Right lung (tissue), 5 donors: ENCODE measurements around the gene HS3ST4. TPM values are rescaled to one million over a fixed set of nuclear protein-coding genes. Genes with fewer than 3 reads are reported as not detected.
"Not testable (repeated sequence)": the region's sequence is repeated elsewhere in the genome, so short reads cannot be mapped to it uniquely, and the experiment has no call there.

Experiments used
- DNase-seq, 2 donors: peaks; one replicate each; pipeline ENCODE4 v3.0.0-alpha.2; 2013
- polyA plus RNA-seq, 5 donors: library from polyadenylated mRNA; unstranded; fragments of 120-200 nt; gene quantifications; one replicate each; pipeline versions ENCODE4 v1.2.1 to v1.2.3, GENCODE V29; 2013; ENCODE audit warnings: inconsistent platforms in 1 of 5, low replicate concordance in 1 of 5; ENCODE audit not compliant: insufficient read length in 5 of 5, insufficient read depth in 1 of 5

Gene HS3ST4
- polyA plus RNA-seq, 5 donors, result 0.06 TPM; not detected in 3

DNA sequence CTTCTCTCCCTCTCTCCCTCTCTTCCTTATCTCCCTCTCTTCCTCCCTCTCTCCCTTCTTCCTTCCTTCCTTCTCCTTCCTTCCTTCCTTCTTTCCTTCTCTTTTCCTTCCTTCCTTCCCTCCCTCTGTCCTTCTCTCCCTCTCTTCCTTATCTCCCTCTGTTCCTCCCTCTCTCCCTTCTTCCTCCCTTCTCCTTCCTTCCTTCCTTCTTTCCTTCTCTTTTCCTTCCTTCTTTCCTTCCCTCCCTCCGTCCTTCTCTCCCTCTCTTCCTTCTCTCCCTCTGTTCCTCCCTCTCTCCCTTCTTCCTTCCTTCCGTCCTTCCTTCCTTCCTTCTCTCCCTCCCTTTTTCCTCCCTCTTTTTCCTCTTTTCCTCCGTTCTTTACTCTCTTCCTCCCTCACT is 38.6 kb downstream of the HS3ST4 start:
- DNase-seq, result no peak

DNA sequence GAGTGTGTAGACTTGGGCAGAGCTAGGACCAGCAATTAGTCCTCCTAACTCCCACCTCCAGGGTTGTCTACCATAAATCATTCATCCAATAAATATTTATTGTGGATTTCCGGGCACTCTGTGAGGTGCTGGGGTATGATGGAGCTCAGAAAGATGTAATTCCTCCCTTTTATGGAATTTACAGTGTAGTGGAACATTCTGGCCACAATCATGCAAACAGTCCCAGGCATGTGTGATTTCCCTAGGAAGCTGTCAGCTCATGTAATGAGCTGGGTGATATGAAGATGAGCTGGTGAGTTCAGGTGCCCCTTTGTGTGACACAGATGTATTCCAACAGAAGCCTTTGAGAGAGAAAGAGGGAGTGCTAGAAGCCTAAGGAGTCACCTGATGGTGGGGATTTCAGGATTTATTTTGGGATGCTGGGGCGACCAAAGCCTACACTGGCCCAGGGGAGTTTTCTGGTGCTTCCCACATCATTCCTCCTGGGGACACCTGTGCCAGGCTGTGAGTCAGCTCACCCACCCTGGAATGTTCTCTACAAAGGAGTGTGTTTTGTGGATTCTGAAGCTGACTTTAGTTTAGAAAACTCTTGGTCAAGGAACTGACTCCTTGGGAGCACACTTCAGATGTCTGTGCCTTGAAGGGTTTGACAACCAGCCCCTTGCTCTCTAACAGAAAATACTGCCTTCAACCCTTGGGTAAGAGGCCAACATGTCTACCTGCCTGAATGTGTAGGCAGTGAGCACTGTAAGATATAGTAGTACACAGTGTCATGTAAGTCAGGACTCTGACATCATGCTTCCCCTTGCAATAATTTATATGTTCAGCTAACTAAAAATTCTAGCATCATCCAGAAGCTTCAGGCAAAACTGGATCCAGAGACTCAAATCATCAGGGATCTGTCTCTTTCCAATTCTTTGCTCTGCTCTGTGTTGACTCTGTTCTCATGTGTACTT is 42.9 kb downstream of the HS3ST4 start:
- no peak for DNase-seq

- DNase-seq, result no peak
Observed at GRCh38 chr16:25735645-25736044, 43.9 kb downstream of the HS3ST4 start.

GRCh38 chr16:25747160-25747758 is 55.5 kb downstream of the HS3ST4 start:
- DNase-seq, result peak in 1 of 2 donors; percentile 1

DNA sequence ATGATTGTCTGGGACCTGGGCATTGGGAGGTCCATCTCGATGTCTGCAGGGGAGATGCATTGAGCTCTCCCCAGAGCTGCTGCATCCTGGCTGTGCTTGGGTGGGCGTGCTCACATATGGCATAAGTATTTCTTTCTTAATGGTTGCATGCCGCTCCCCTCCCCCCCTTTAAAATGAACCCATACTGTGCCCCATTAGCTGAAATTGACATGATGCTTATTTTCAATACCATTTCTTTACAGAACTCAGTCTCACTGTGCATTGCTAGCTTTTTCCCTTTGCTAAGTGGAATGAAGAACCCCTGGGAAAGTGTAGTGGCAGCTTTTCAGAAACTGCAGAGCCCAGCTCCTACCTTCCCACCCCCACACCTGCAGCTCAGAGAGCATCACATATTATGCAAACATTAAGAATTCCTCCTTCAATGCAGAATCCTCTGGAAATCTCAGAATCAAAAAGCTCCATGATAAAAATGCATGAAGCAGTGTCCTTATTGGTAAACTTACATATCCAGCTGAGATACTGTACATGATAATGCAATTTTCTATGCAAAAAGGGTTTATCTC is 56.4 kb downstream of the HS3ST4 start:
- DNase-seq, result no peak

DNA sequence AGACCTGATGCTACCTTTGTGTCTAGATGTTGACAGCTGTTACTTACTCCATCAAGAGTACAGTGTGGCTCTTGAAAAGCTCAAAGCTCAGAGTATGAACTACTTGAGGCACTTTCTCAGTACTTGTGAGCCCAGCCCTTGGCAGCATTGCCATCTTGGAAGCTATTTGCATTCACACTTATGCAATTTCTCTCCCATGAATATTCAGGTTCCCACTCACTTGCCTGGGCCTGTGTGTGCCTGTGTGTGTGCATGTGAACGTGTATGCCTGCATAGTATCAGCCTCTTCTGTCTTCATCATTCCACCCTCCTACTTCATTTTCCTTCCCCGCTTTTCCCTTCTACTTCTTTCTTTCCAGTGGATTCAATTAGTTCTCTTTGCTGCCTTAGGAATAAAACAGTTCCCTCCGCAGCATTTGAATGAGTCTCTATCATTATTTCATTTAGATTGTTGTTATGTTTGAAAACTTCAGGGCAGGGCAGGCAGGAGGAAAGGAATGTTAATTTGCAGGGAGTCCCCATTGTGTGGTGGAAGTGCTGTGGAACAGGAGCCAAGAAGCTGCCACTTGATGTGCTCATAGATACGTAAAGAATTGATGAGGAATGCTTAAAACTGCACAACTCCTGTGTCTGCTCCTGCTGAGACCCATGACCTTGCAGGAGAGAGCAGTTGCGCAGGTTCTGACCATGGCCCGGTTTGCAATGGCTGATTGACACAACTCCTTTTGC is 58.9 kb downstream of the HS3ST4 start:
- no peak for DNase-seq

DNA sequence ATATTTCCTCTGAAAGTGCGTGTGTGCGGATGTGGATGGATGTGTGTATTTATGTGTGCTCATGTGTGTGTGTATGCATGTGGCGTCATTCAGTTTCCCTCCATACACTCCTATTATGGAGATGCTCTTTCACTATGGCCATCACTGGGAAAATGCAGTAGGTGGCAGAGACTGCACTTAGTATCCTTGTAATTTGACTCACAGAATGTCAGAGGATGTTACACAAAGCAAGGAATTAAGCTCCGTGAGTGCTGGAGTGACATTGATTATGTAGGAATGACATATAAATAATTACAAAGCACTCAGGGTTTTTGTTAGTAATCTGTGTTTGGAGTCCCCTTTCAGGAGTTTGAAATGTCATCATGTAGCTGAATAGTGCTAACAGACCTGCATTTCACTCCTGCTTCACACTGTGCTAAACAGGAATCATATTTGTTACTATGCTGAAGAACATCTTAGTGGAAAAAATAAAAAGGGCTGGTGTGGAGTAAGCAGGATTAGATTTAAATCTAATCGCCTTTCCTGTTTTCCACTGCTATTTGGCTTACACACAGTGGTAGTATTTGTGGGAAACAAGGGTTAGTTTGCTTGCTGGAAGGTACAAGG is 59.6 kb downstream of the HS3ST4 start:
- DNase-seq, result no peak

DNA sequence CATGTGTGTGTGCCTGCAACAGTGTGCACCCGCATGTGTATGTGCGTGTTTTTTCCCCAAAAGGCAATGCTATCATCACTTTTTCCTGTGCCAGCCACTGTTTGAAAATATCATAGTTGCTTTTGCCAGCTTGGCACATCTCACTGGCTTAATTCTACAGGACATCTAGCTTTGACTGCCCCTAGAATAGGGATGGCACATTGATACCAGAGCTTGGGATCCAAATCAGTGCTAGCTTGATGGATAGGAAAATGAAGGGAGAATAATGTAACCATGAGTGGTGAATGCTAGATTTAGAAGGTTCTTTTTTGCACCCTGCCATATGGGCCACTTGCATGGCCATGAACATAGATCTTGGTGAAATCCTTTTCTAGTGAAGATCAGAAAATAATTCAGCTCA is 72.7 kb downstream of the HS3ST4 start:
- DNase-seq, result no peak

GRCh38 chr16:25771216-25771615 is 79.5 kb downstream of the HS3ST4 start:
- no peak for DNase-seq

DNA sequence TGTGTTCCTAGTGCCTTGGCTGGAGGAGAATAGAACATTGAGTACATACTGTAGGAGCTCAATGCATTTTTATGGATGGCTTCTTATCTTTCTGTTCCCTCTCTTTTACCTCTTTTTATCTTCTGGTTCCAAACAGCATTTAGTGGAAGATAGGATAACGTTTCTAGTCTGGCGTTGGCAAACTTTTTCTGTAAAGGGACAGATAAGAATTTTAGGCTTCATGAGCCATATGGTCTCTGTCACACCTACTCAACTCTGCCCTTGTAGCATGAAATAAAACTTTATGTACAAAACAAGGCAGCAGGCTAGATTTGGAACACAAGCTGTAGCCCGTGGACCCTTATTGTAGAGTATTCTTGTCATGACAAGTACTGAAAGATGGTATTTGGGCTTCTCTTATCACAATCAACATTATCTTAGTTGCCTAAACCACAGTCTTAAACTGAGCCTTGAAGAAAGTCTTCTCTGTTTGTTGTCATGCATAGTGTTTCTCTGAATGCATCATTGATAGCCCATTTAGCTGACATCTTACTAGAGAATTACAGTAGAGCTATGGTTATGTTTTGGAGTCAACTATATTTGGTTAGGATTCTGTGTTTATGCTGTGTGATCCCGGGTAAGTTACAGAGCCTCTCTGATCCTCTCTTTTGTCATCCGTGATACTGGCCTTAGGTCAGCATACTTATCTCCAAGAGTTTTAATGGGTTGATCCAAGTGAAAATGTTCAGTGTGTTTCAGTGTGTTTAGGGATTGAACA is 80.2 kb downstream of the HS3ST4 start:
- no peak for DNase-seq

DNA sequence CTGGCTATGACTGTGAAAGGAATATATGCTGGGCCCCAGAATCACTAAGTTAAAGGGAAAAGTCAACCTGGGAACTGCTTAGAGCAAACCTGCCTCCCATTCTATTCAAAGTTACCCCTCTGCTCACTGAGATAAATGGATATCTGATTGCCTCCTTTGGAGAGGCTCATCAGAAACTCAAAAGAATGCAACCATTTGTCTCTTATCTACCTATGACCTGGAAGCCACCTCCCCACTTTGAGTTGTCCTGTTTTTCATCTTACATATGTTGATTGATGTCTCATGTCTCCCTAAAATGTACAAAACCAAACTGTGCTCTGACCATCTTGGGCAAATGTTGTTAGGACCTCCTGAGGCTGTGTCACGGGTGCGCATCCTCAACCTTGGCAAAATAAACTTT is 84.5 kb downstream of the HS3ST4 start:
- DNase-seq, result not testable (repeated sequence)

DNA sequence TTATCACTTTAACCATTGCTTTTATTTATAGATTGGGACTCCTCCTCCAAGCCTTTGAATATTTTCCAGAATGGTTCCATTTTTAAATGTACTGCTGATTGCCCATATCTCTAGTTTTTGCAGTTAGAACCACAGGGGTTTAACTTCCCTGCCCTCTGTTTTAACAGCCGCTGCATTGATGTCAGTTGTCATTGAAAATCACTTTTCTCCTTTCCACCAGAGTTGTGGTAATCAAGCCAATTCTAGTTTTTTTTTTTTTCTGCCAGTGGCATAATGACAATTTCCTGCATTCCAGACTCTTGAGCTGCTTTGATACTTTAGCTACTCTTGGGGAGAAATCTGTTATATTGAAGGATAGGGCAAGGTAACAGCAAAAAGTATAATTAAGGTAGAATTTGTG is 91.5 kb downstream of the HS3ST4 start:
- DNase-seq, result no peak

DNA sequence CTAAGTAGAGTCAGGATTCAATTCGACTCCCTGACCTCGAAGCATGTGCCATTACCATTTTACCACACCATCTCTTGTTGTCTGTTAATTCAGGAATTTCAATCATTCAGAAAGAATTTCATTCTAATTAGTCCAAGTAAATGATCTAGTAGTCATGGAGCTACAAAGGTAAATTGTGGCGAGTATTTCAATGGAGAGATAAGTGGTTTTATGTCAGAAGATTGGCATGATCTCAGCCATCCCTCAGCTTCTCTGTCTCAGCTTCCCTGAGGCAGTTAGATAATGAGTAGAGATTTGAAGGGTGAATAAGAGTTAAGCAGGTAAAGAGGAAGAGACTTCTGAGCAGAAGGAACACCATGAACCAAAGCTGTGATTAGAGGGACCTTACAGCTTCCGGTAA is 93.6 kb downstream of the HS3ST4 start:
- no peak for DNase-seq

- DNase-seq, result no peak
Observed at GRCh38 chr16:25786748-25787147, 95.0 kb downstream of the HS3ST4 start.

GRCh38 chr16:25788637-25789036 is 96.9 kb downstream of the HS3ST4 start:
- no peak for DNase-seq

- no peak for DNase-seq
Observed at GRCh38 chr16:25796239-25796638, 104.5 kb downstream of the HS3ST4 start.

DNA sequence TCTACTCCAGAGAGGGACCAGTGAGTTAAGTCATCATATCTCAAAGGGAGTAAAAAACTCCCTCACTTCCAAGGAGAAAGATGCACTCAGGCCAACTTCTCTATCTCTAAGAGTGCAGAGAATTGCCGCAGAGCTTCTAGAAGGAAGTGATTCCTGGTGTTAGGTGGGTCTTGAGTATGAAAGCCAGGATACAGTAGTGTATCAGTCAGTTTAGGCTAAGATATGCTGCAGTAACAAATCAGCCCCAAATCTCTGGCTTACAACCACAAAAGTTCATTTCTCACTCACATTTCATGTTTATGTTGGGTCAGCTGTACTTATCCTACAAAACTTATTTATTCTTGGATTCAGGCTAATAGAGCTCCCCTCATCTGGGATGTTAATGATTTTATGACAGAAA is 106.3 kb downstream of the HS3ST4 start:
- DNase-seq, result no peak

GRCh38 chr16:25799816-25800215 is 108.1 kb downstream of the HS3ST4 start:
- DNase-seq, result no peak

DNA sequence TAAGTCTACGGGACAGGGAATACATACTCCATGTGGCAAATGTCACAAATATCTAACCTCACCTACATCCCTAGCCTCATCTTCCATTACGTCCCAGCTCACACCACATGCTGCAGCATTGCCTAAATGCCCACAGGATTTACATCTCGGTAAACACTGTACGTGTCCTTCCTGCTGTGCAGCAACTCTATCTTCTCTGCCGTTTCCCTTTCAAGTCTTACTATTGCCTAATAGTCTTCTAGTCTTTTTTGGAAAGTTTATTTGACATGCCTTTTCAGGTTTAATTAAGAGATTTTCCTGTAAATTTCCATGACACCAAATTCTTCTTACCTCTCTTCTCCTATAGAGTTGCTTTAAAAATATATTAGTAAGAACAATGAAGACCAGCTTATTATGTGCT is 120.5 kb downstream of the HS3ST4 start:
- DNase-seq, result no peak

- no peak for DNase-seq
Observed at GRCh38 chr16:25817295-25817694, 125.5 kb downstream of the HS3ST4 start.

- DNase-seq, result no peak
Observed at GRCh38 chr16:25817876-25818275, 126.1 kb downstream of the HS3ST4 start.
